Ascending aorta (tissue), 2 donors: ENCODE measurements around the gene MRPS23. TPM values are rescaled to one million over a fixed set of nuclear protein-coding genes. Genes with fewer than 3 reads are reported as not detected.

Experiments
- DNase-seq, 2 donors: peaks; one replicate each; pipeline ENCODE4 v3.0.0-alpha.2; 2019; ENCODE audit warnings: low spot score in 2 of 2
- H3K27ac ChIP-seq, 2 donors: fragments of 200-600 bp; sonication (generic); one replicate each; pipeline ENCODE4 v1.5.1; 2016 to 2017; ENCODE audit warnings: mild to moderate bottlenecking in 1 of 2
- H3K27me3 ChIP-seq: fragments of 200-600 bp; sonication (generic); one replicate; pipeline ENCODE4 v1.5.1; 2017
- H3K36me3 ChIP-seq, 2 donors: fragments of 200-600 bp; sonication (generic); one replicate each; pipeline ENCODE4 v1.5.1; 2016
- H3K4me1 ChIP-seq, 2 donors: fragments of 200-600 bp; sonication (generic); one replicate each; pipeline ENCODE4 v1.5.1; 2016 to 2017; ENCODE audit warnings: mild to moderate bottlenecking in 1 of 2
- H3K4me3 ChIP-seq, 2 donors: fragments of 200-600 bp; sonication (generic); one replicate each; pipeline ENCODE4 v1.5.1; 2016 to 2017; ENCODE audit warnings: mild to moderate bottlenecking in 1 of 2
- H3K9me3 ChIP-seq, 2 donors: fragments of 200-600 bp; sonication (generic); one replicate each; pipeline ENCODE4 v1.5.1; 2016
- intact Hi-C: fragments of 100-400 bp; cut with DNase I; formaldehyde crosslinking; loops from one replicate; pipeline ENCODE4 v1.15.1; 2023
- total RNA-seq: library from RNA; depleted of rRNA; stranded (reverse); fragments of >200 nt; gene quantifications from one replicate; pipeline ENCODE4 v1.1.0, GENCODE V29; 2016
- TF ChIP-seq, protein P1 (sequence below), 3 experiments: fragments of 200-600 bp in 2 of 3; fragments of 450-650 bp in 1 of 3; sonication (generic) in 2 of 3; IDR thresholded peaks; one replicate each; pipeline ENCODE4 v1.5.1; 2016 to 2019; ENCODE audit warnings: antibody characterized with exemption in 3 of 3, mild to moderate bottlenecking in 1 of 3, moderate library complexity in 1 of 3

Gene MRPS23
- total RNA-seq, 1 donor from 2014 or later: 2.0 TPM

DNA sequence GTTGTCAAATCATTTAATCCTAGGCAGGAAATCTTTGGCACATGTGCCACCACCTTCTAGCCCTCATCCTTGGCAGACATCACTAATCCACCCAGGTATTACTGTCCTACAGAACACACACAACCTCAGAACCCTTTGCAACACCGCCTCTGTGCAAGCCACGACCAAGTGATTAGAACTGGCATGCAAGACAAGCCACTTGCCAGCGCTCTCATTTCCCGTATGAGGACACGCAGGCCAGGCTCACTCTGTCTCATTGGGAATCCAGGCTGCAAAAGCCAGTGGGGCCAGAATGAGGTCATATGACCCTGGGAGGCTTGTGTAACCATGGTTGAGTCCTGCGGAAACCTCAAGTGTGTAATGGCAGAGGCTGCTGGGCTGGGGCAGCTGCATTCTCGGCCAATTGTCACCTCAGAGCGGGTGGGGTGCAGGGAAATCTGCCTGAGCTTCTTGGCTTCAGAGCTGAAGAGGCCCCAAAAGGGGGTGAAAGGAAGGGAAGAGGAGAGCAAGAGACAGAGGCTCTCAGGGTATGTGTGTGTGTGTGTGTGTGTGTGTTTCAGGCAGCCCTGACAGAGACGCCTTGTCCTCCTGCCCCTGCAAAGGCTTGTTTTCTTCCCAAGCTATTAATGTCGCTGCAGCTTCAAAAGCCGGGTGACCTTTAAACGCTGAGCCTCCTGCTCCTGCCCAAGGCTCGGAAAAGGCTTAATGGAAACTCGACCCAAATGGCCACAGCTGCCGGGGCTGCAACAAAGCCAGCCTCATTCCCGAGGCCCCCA lies 43.2 kb upstream of the MRPS23 start:
- no peaks in the 10 kb centered on the region for H3K27me3 ChIP-seq
- TF ChIP-seq, protein P1, sequence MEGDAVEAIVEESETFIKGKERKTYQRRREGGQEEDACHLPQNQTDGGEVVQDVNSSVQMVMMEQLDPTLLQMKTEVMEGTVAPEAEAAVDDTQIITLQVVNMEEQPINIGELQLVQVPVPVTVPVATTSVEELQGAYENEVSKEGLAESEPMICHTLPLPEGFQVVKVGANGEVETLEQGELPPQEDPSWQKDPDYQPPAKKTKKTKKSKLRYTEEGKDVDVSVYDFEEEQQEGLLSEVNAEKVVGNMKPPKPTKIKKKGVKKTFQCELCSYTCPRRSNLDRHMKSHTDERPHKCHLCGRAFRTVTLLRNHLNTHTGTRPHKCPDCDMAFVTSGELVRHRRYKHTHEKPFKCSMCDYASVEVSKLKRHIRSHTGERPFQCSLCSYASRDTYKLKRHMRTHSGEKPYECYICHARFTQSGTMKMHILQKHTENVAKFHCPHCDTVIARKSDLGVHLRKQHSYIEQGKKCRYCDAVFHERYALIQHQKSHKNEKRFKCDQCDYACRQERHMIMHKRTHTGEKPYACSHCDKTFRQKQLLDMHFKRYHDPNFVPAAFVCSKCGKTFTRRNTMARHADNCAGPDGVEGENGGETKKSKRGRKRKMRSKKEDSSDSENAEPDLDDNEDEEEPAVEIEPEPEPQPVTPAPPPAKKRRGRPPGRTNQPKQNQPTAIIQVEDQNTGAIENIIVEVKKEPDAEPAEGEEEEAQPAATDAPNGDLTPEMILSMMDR (IDR thresholded peaks at IDR 0.05): no peak
- no peaks in the 10 kb centered on the region for H3K9me3 ChIP-seq
- intact Hi-C loops: loop anchor here (1.0 to 2.0 kb wide), 4 partner anchors 18 to 95 kb away; partner anchors contain the start of genes CUEDC1 and VEZF1
- peak overlapping the region; percentile 88 to 97 for H3K27ac ChIP-seq
- H3K4me1 ChIP-seq: peaks cover 34 to 66% of the 10 kb centered on the region in 2 donors
- no peaks in the 10 kb centered on the region for H3K36me3 ChIP-seq
- H3K4me3 ChIP-seq: peak overlapping the region in 1 of 2 donors; percentile 43
- DNase-seq: peak; percentile 90 to 98

DNA sequence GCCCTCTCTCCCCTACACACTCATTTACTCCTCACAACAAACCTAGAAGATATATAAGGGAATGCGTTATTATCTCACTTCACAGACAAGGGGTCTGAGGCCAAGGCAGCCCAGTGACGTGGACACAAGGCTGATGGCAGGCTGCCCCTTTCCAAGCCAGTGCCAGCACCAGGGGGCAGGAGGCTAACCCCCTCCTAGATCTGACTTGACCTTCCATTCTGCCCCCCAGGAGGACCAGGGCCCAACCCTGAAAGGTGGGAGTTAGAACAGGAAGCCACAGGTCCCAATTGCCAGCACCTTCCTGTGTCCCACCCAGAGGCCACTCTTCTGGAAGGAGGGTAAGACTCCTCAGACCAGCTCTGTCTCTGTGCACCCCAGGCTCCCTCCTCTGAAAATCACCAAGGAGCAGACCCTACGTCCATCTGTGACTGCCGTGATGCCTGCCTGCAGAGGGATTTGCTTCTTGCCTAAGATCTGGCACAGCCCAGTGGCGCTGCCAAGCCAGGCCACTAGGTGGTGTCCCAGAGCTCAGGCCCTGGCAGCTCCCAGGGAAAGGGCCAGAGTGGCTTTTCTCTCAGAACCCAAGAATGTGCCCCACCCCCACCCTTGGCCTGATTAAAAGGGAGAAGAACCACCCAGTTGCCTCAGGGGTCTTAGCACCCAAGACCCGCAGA lies 42.4 kb upstream of the MRPS23 start:
- Histone ChIP-seq H3K9me3 (no peaks in the 10 kb centered on the region), H3K27ac (peak overlapping the region; percentile 88 to 97), H3K4me3 (no peak overlapping the region), H3K27me3 (no peaks in the 10 kb centered on the region), H3K4me1 (peaks cover 34 to 65% of the 10 kb centered on the region in 2 donors), H3K36me3 (no peaks in the 10 kb centered on the region)
- TF ChIP-seq, protein P1 (IDR thresholded peaks at IDR 0.05): peak; percentile 96 to 99 (median 96)
- intact Hi-C loops: loop anchor here (1.0 to 2.0 kb wide), 3 partner anchors 17 to 63 kb away; partner anchors contain the start of gene CUEDC1
- peak; percentile 70 to 95 for DNase-seq

DNA sequence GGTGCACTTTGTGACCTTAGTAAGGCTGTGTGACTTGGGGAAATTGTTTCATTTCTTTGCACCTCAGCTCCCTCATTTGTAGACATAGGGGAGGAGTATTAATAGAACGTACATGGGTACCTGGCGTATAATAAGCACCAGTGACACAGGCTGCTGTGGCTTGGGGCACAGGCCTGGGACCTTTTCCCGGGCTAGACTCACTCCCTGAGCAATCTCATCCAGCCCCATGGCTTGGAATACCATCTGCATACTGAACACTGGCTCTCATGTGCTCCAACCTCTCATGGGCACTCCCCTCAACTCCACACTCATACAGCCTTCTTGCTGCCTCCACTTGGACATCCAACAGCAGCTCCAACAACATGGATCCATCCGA lies 41.0 kb upstream of the MRPS23 start:
- Histone ChIP-seq H3K4me3 (no peak overlapping the region), H3K27ac (peak overlapping the region; percentile 88 to 97), H3K4me1 (peaks cover 34 to 63% of the 10 kb centered on the region in 2 donors), H3K9me3 (no peaks in the 10 kb centered on the region), H3K27me3 (no peaks in the 10 kb centered on the region), H3K36me3 (no peaks in the 10 kb centered on the region)
- TF ChIP-seq, protein P1 (IDR thresholded peaks at IDR 0.05): peak in 1 of 3 experiments; percentile 2
- intact Hi-C loops: no loop called here
- peak in 1 of 2 donors; percentile 46 for DNase-seq

DNA sequence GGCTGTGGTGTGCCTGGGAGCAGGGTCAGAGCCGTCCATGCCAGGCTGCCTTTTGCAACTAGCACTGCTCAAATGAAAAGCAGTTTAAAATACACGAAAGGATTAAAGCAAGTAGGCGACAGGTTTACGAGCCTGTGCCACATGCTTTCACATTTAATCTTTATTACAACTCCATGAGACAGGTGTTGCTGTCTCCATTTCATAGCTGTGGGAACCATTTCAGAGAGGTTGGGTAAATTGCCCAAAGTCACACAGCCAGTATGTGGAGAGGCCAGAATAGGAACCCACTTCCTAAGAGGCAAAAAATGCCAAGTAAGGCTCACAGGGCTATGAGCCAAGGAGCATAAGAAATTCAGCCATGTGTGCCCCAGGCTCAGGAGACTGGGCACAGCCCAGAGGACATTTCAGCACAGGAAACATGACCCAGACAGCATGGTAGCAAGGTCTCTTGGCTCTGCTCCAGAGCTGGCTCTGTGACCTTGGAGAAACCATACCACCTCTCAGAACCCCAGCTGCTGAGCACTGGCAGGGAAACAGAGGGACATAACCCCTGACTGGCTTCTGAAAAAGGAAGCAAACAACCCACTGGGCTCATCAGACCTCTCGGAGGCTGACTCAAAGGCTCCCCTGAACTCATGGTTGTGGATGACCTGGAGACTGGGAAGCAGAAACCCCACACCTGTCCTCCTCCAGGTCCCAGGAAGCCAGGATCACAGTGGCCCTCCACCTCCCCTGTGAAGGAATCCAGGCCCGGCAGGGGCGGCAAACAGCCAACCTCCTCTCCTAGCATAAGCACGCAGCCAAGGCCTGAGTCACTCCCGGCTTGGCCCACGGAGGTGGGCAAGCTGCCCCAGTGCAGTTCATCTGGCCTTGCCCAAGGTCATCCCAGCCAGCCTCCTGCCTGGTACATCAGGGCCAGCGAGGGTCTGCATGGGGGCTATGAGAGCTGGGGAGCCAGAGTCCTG lies 40.3 kb upstream of the MRPS23 start:
- DNase-seq: peak; percentile 80 to 95
- peak overlapping the region; percentile 88 to 97 for H3K27ac ChIP-seq
- no peaks in the 10 kb centered on the region for H3K27me3 ChIP-seq
- intact Hi-C loops: no loop called here
- peaks cover 2 to 5% of the 10 kb centered on the region in 2 donors for H3K36me3 ChIP-seq
- H3K4me1 ChIP-seq: peaks cover 34 to 57% of the 10 kb centered on the region in 2 donors
- TF ChIP-seq, protein P1 (IDR thresholded peaks at IDR 0.05): peak in 2 of 3 experiments; percentile 21 to 26
- no peak overlapping the region for H3K4me3 ChIP-seq
- no peaks in the 10 kb centered on the region for H3K9me3 ChIP-seq

DNA sequence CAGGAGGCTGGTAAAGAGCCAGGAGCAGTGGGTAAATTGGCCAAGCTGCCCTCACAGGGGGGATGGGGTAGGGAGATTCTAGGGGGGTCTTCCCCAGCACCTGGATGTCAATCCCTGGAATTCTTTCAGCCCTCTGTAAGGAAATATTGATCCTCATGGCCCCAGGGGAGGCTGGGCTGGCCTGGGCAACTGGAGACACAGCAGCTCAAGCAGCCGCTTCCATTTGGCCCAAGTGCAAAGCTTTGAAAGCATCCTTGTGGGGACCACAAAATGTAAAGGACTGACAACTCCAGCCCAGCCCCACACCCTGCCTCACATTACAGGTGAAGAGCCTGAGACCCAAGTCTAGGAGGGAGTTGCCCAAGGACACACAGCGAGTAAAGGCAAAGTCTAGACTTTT lies 39.4 kb upstream of the MRPS23 start:
- intact Hi-C loops: no loop called here
- Histone ChIP-seq H3K27me3 (no peaks in the 10 kb centered on the region), H3K4me1 (peaks cover 34 to 54% of the 10 kb centered on the region in 2 donors), H3K9me3 (no peaks in the 10 kb centered on the region), H3K4me3 (no peak overlapping the region), H3K36me3 (peaks cover 11 to 14% of the 10 kb centered on the region in 2 donors), H3K27ac (peak overlapping the region; percentile 88 to 97)
- TF ChIP-seq, protein P1 (IDR thresholded peaks at IDR 0.05): no peak
- DNase-seq: no peak
